ENCODE measurements around the gene TNIK. TPM values are rescaled to one million over a fixed set of nuclear protein-coding genes. Genes with fewer than 3 reads are reported as not detected.

Gene TNIK
- polyA plus RNA-seq, 1 donor from 2014 or later = 19.3 TPM

DNA sequence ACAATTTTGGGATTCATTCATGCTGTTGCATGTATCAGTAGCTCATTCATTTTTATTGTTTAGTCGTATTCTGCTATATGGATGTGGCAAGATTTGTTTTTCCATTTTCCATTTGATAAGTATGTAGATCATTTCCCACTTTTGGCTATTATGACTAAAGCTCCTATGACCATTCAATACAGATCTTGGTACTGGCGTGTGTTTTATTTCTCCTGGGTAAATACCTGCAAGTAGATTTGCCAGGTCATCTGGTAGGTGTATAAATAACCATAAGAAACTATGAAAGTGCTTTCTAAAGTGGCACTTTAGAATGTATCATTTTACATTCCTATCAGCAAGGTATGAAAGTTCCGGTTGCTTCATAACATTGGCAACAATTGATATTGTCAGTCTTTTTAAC lies 124.6 kb downstream of the TNIK start:
- H4K20me1 ChIP-seq (ENCODE audit: insufficient read depth) = no peaks in the 10 kb centered on the region
- H3K4me2 ChIP-seq (ENCODE audit: low read length) = no peak overlapping the region
- H3K79me2 ChIP-seq (replicated peaks; ENCODE audit: insufficient read depth, low read length) = no peaks in the 10 kb centered on the region
- H3K36me3 ChIP-seq (ENCODE audit: insufficient read depth, low read length) = no peaks in the 10 kb centered on the region
- no peak overlapping the region for H3K9ac ChIP-seq (ENCODE audit: low read length)
- H2AFZ ChIP-seq (ENCODE audit: low read depth, low read length) = no peak overlapping the region
- no peaks in the 10 kb centered on the region for H3F3A ChIP-seq (ENCODE audit: insufficient read depth, low read length, poor library complexity, severe bottlenecking)
- no peaks in the 10 kb centered on the region for H3K9me2 ChIP-seq (ENCODE audit: insufficient read depth, low read length)
- no peaks in the 10 kb centered on the region for H3K27me3 ChIP-seq (ENCODE audit: insufficient read depth, low read depth, low read length)
- no peak overlapping the region for H3K4me3 ChIP-seq (ENCODE audit: low read length)
- TF ChIP-seq RAD21 (conservative IDR thresholded peaks at IDR 0.05) (no peak), EZH2 (IDR thresholded peaks at IDR 0.05; ENCODE audit: borderline replicate concordance, insufficient read depth, low read length, poor library complexity, severe bottlenecking) (no peak), EP300 (conservative IDR thresholded peaks at IDR 0.05; ENCODE audit: poor library complexity, severe bottlenecking) (no peak), TAF1 (IDR thresholded peaks at IDR 0.05; ENCODE audit: low read depth) (no peak), SMC3 (conservative IDR thresholded peaks at IDR 0.05; ENCODE audit: poor library complexity) (no peak), MXI1 (conservative IDR thresholded peaks at IDR 0.05; ENCODE audit: poor library complexity, severe bottlenecking) (no peak), POLR2AphosphoS5 (IDR thresholded peaks at IDR 0.05) (no peak)
- TF ChIP-seq, protein P1, sequence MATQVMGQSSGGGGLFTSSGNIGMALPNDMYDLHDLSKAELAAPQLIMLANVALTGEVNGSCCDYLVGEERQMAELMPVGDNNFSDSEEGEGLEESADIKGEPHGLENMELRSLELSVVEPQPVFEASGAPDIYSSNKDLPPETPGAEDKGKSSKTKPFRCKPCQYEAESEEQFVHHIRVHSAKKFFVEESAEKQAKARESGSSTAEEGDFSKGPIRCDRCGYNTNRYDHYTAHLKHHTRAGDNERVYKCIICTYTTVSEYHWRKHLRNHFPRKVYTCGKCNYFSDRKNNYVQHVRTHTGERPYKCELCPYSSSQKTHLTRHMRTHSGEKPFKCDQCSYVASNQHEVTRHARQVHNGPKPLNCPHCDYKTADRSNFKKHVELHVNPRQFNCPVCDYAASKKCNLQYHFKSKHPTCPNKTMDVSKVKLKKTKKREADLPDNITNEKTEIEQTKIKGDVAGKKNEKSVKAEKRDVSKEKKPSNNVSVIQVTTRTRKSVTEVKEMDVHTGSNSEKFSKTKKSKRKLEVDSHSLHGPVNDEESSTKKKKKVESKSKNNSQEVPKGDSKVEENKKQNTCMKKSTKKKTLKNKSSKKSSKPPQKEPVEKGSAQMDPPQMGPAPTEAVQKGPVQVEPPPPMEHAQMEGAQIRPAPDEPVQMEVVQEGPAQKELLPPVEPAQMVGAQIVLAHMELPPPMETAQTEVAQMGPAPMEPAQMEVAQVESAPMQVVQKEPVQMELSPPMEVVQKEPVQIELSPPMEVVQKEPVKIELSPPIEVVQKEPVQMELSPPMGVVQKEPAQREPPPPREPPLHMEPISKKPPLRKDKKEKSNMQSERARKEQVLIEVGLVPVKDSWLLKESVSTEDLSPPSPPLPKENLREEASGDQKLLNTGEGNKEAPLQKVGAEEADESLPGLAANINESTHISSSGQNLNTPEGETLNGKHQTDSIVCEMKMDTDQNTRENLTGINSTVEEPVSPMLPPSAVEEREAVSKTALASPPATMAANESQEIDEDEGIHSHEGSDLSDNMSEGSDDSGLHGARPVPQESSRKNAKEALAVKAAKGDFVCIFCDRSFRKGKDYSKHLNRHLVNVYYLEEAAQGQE (IDR thresholded peaks at IDR 0.05; ENCODE audit: borderline replicate concordance) = no peak
- TF ChIP-seq, protein P2, sequence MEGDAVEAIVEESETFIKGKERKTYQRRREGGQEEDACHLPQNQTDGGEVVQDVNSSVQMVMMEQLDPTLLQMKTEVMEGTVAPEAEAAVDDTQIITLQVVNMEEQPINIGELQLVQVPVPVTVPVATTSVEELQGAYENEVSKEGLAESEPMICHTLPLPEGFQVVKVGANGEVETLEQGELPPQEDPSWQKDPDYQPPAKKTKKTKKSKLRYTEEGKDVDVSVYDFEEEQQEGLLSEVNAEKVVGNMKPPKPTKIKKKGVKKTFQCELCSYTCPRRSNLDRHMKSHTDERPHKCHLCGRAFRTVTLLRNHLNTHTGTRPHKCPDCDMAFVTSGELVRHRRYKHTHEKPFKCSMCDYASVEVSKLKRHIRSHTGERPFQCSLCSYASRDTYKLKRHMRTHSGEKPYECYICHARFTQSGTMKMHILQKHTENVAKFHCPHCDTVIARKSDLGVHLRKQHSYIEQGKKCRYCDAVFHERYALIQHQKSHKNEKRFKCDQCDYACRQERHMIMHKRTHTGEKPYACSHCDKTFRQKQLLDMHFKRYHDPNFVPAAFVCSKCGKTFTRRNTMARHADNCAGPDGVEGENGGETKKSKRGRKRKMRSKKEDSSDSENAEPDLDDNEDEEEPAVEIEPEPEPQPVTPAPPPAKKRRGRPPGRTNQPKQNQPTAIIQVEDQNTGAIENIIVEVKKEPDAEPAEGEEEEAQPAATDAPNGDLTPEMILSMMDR (IDR thresholded peaks at IDR 0.05; ENCODE audit: poor library complexity, severe bottlenecking) = no peak
- no peak overlapping the region for H3K27ac ChIP-seq (ENCODE audit: low read length)
- peaks cover 3% of the 10 kb centered on the region for H3K9me3 ChIP-seq (ENCODE audit: low read length)

DNA sequence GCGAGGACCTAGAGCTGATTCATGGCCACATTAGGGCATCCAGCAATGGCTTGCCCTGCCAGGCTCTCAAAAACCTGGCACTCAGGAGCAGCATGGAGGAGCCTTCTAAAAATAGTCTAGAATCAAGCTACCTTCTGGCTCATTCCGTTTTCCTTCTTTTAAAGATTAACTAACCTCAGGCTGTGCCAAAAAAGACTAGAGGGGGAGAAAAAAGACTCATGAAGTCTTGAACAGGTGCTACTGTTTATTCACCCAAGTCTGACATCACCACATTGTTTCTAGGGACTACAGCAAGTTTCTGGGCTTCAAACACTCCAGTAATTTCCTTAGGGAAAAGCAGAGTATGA lies 125.8 kb downstream of the TNIK start:
- H3K4me2 ChIP-seq (ENCODE audit: low read length) = no peak overlapping the region
- H3K27ac ChIP-seq (ENCODE audit: low read length) = no peak overlapping the region
- H2AFZ ChIP-seq (ENCODE audit: low read depth, low read length) = no peak overlapping the region

More for the DNA sequence above, 125.8 kb downstream of the TNIK start:
- Histone ChIP-seq H4K20me1 (ENCODE audit: insufficient read depth) (no peaks in the 10 kb centered on the region), H3K4me3 (ENCODE audit: low read length) (no peak overlapping the region), H3K79me2 (replicated peaks; ENCODE audit: insufficient read depth, low read length) (no peaks in the 10 kb centered on the region), H3K9me3 (ENCODE audit: low read length) (peaks cover 3% of the 10 kb centered on the region), H3K27me3 (ENCODE audit: insufficient read depth, low read depth, low read length) (no peaks in the 10 kb centered on the region), H3K9me2 (ENCODE audit: insufficient read depth, low read length) (no peaks in the 10 kb centered on the region), H3F3A (ENCODE audit: insufficient read depth, low read length, poor library complexity, severe bottlenecking) (no peaks in the 10 kb centered on the region), H3K36me3 (ENCODE audit: insufficient read depth, low read length) (no peaks in the 10 kb centered on the region), H3K9ac (ENCODE audit: low read length) (no peak overlapping the region)
- TF ChIP-seq EP300 (conservative IDR thresholded peaks at IDR 0.05; ENCODE audit: poor library complexity, severe bottlenecking) = no peak
- no peak for TF ChIP-seq EZH2 (IDR thresholded peaks at IDR 0.05; ENCODE audit: borderline replicate concordance, insufficient read depth, low read length, poor library complexity, severe bottlenecking)
- TF ChIP-seq POLR2AphosphoS5 (IDR thresholded peaks at IDR 0.05) = no peak
- TF ChIP-seq MXI1 (conservative IDR thresholded peaks at IDR 0.05; ENCODE audit: poor library complexity, severe bottlenecking) = no peak
- TF ChIP-seq, protein P2 (IDR thresholded peaks at IDR 0.05; ENCODE audit: poor library complexity, severe bottlenecking) = no peak
- TF ChIP-seq RAD21 (conservative IDR thresholded peaks at IDR 0.05) = no peak
- no peak for TF ChIP-seq TAF1 (IDR thresholded peaks at IDR 0.05; ENCODE audit: low read depth)
- TF ChIP-seq, protein P1 (IDR thresholded peaks at IDR 0.05; ENCODE audit: borderline replicate concordance) = no peak
- TF ChIP-seq SMC3 (conservative IDR thresholded peaks at IDR 0.05; ENCODE audit: poor library complexity) = no peak
